IPS DF 4.7 (cell line): ENCODE results near the gene NLGN4X.
"Not testable (repeated sequence)": the region's sequence is repeated elsewhere in the genome, so short reads cannot be mapped to it uniquely, and the experiment has no call there.

ENCODE experiments used
- DNase-seq: peaks from one replicate; pipeline ENCODE4 v3.0.0-alpha.2; 2013; ENCODE audit warnings: low spot score; ENCODE audit errors: extremely low read depth

Gene NLGN4X

GRCh38 chrX:6015423-6015822 is 213.2 kb downstream of the NLGN4X start:
- DNase-seq = no peak

DNA sequence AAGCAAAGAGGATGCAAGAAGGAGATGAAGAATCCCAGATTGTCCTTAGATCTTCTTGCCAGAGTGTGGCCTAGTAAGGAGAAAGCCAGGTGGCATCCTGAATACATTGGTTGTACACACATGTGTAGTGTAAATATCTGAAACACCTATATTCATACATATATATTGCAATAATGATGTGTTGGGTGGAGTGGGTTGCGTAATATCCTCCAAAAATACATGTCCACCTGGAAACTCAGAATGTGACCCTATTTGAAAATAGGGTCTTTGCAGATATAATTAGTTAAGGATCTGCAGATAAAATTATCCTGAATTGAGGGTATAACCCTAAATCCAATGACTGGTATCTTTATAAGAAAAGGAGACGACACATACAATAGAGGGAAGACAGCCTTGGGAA is 216.3 kb downstream of the NLGN4X start:
- DNase-seq = no peak

- no peak for DNase-seq
These were observed 222.8 kb downstream of the NLGN4X start for GRCh38 chrX:6005856-6006255.

DNA sequence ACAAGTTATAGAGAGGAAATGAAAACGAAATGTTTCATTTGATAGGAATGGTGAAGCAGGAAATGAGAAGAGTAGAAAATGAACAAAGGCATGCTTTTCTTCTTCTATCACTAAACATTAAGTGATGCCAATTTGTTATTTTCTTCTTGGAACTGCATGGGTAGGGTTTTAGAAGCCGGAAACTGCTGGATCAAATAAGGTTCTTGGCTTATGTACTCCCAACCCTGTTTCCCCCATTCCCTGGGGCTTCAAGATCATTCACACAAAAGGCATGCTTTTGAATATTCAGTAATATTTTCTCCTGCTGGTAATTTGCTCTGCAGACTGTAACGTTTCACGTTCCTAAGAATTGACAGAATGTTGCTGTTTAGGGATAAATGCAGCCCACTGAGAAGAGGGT is 224.1 kb downstream of the NLGN4X start:
- DNase-seq = no peak

GRCh38 chrX:6002056-6002455 is 226.6 kb downstream of the NLGN4X start:
- DNase-seq = no peak

DNA sequence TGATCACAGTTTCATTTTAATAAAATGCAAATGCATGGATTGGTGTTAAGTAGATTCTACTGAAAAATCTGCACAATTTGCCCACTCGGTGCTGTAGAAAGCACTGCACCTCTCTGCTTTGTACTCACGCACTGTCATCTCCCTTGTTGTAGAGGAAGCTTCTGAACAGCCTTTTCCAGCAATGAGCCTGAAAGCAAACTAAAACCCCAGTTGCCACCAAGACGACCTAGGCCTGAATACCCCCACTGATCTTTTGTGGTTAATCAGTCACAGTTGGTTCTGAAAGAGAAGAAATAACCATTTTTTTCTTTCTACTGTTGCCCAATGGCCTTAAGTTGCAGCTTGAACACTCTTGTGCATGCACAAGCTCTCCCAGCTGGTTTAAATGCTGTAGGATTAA is 229.8 kb downstream of the NLGN4X start:
- no peak for DNase-seq

- DNase-seq = no peak
These were observed 230.2 kb downstream of the NLGN4X start for GRCh38 chrX:5998456-5998855.

DNA sequence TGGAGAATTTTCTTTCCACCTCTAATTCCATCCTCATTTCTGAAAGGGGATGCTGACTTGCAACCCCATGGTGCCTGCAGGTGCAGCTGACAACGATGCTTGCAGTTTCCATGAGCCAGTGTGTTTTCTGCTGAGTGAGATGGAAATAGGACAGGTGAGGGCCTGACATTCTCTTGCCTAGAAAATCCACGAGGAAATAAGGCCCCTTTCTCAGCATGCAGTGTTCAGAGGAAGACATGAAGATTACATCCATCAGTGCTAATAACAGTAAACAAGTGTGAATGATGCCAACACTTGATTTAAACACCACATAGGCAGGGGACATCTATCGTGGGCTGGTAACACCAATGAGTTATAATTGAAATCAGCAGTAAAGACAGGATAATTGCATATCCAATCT is 237.3 kb downstream of the NLGN4X start:
- DNase-seq = no peak

GRCh38 chrX:5979338-5979737 is 249.3 kb downstream of the NLGN4X start:
- DNase-seq = no peak

DNA sequence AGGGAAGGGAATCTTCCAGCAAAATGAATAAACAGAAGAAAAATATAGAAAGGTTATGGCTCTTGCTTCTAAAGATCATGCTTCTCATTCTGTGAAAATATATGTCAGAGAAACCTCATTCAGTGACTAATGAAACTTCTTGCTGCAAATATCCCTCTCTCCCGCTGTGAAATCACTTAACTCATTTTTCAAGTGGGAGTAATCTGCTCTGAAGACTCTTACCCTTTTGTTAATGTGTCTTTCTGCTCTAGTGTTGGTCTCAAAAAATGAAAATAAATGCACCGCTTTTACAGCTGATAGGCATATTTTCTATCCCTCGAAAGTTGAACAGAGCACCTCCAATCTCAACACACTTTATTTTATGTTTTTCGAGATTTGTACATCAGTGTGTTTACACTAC is 252.3 kb downstream of the NLGN4X start:
- no peak for DNase-seq

- no peak for DNase-seq
These were observed 257.4 kb downstream of the NLGN4X start for GRCh38 chrX:5971300-5971699.

- DNase-seq = no peak
These were observed 263.3 kb downstream of the NLGN4X start for GRCh38 chrX:5965406-5965805.

DNA sequence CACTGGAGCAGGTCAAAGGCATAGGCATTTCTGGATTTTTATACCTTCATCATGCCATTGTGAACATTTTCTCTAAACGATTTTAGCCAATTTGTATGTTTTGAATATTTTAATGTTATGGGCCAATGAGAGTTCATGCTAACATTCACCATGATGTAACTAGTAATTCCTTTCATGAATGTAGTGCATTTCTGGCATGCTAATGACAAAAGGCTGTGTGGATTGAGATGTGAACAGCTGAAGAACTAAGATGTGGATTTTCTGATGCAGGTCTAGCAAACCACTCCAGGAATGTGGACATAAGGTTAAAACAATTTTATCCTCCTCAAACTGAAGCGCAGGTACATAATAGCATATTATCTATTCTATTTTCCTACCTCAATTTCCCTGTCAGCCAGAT is 269.4 kb downstream of the NLGN4X start:
- DNase-seq = no peak

GRCh38 chrX:5958523-5958922 is 270.1 kb downstream of the NLGN4X start:
- no peak for DNase-seq

DNA sequence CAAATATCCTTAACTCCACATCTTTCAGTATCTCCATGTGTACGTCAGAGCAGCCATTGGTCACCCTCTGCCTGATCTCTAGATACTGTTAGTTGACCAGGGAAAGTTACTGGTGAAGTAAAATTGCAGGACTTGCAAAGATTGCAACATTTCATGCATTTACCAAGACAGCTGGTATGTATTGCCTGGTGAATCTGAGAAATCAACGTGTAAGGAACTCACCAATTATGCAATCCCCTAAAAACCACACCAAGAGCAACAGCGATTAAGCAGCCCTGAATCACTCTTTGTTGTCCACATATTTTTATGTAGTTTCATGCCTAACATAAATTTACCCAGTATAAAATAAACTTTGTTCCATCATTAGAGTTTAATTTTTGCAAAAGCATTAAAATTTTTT is 271.2 kb downstream of the NLGN4X start:
- DNase-seq = no peak

DNA sequence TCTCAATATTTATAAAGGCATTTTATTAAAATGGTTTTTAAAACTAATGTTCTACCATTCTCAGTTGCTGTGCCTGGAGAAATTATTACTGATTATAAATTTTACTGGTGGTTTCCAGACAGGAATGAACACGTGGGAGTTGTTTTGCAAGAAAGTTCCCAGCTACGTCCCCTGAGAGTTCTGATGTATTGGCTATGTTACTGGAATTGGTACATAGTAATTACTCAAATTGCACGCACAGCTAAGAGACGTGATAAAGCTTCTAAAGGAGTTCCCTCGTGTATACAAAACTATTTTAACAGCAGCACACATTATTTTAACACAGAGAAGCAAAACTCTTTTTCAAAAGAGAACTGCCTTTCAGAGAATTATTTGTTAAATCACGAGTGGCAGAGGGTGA is 292.2 kb downstream of the NLGN4X start:
- DNase-seq = no peak

DNA sequence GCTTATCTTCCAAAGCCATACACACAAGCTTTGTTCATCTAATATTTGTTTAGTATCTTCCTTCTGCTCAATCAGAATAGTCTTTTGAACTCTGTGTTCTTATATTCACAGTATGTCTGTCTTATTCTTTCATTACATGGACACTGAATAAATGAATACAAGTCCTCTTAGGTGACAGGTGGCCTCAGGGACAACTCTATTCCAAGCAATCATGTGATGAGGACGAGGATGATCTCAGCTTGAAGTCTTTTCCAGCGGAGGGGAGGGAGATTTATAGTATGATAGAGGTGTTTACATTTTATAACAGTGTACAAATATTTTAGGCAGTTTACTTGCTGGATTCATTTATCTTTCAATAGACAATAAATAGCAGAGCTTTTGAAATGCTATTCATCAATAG is 300.4 kb downstream of the NLGN4X start:
- no peak for DNase-seq

GRCh38 chrX:5916945-5917344 is 311.7 kb downstream of the NLGN4X start:
- no peak for DNase-seq

DNA sequence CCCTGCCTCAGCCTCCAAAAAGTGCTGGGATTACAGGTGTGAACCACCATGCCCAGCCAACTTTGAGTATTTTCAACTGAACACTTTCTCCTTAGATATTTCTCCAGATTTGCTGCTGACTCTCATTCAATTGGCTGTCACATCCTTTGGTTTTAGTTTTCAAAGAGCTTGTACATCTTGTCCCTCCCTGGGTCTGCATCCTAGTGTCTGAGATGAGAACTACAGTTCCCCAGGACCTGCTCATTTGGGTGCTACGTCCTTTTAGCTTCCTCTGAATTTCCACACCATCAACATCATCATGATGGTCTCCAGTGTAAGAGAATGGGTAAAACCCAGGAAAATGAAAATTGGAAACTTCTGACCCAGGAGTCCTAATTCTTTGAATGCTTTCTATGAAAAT is 312.9 kb downstream of the NLGN4X start:
- DNase-seq = no peak

- no peak for DNase-seq
These were observed 321.5 kb downstream of the NLGN4X start for GRCh38 chrX:5907207-5907606.

GRCh38 chrX:5903586-5904190 is 325.0 kb downstream of the NLGN4X start:
- not testable (repeated sequence) for DNase-seq

- no peak for DNase-seq
These were observed 330.2 kb downstream of the NLGN4X start for GRCh38 chrX:5898463-5898862.

GRCh38 chrX:5891378-5891777 is 337.3 kb downstream of the NLGN4X start:
- DNase-seq = no peak

DNA sequence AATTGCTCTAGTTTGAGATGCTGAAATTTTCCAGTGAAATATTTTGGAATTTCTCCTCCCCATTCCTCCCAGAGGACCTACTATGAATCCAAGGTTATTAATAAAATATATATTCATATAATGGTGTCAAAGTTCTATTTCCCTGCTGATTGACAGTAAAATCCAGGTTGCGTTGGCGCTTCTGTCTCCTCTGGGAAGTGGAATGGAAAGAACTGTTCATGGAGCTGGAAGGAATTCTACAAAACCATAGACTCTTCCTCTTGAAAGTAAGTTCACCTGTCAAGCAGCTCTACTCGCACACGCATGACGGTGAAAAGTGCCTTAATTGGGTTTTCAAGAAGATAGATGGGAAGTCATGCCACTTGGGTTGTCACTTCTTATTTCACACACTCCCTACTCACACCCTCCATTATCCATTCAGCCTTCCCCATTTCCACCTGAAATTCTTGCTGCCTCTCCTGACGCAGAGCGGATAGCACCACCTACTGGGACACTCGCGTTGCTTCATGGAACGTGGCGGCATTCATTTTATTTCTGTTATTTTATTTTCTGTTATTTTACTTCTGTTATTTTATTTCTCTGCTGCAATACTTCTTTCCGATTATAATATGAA is 351.6 kb downstream of the NLGN4X start:
- no peak for DNase-seq
